Hair follicular keratinocyte (primary cell): ENCODE results near the gene CA7. TPM values are rescaled to one million over a fixed set of nuclear protein-coding genes. Genes with fewer than 3 reads are reported as not detected.

Experiments used
- total RNA-seq: library from RNA; depleted of rRNA; stranded (reverse); fragments of >200 nt; gene quantifications from 2 replicates; pipeline ENCODE4 v1.2.3, GENCODE V29; 2015

Gene CA7
- not detected in 2 replicates for total RNA-seq

GRCh38 chr16:66844342-66845079, at the start of gene CA7:
TSS of gene CA7 (plus strand) at chr16:66844414. CDS start at chr16:66844488, 74 bp downstream.

GRCh38 chr16:66801320-66802105, 42.7 kb upstream of the CA7 start, which contains the start of gene TERB1:
TSS of gene TERB1 (minus strand) at chr16:66801584. CDS start at chr16:66796798, 4,786 bp downstream.

GRCh38 chr16:66830422-66831404, 13.5 kb upstream of the CA7 start, which contains the start of gene NAE1:
TSS of gene NAE1 (minus strand) at chr16:66830976. CDS start at chr16:66830899, 77 bp downstream.

GRCh38 chr16:66880288-66881013, 36.2 kb downstream of the CA7 start, which contains the start of gene PDP2:
TSS of gene PDP2 (plus strand) at chr16:66880515. CDS start at chr16:66884285, 3,770 bp downstream.

Other genes starting within 250 kb of the CA7 start
- gene CMTM3, start 239.7 kb upstream of the CA7 start, total RNA-seq: 24.7 and 36.2 TPM in 2 replicates
- 13.7 and 13.9 TPM in 2 replicates for gene CMTM4, start 147.7 kb upstream of the CA7 start, total RNA-seq
- 39.1 and 53.2 TPM in 2 replicates for gene DYNC1LI2, start 92.8 kb upstream of the CA7 start, total RNA-seq
- not detected in 2 replicates for gene TERB1, start 42.8 kb upstream of the CA7 start, total RNA-seq
- 73.7 and 119 TPM in 2 replicates for gene NAE1, start 13.4 kb upstream of the CA7 start, total RNA-seq
- gene PDP2, start 36.1 kb downstream of the CA7 start, total RNA-seq: 8.0 and 9.2 TPM in 2 replicates
- 0.04 TPM in 1 of 2 replicates, not detected in the other for gene CDH16, start 74.5 kb downstream of the CA7 start, total RNA-seq
- 2.8 and 3.1 TPM in 2 replicates for gene RRAD, start 81.1 kb downstream of the CA7 start, total RNA-seq
- 91.1 and 118 TPM in 2 replicates for gene CIAO2B, start 90.0 kb downstream of the CA7 start, total RNA-seq
- 40.8 and 42.3 TPM in 2 replicates for gene CES2, start 91.1 kb downstream of the CA7 start, total RNA-seq
- gene CES3, start 116.9 kb downstream of the CA7 start, total RNA-seq: 0.78 and 0.99 TPM in 2 replicates
- gene CES4A, start 144.2 kb downstream of the CA7 start, total RNA-seq: 1.1 and 2.4 TPM in 2 replicates
- gene CBFB, start 184.7 kb downstream of the CA7 start, total RNA-seq: 48.2 and 64.0 TPM in 2 replicates